NCI-H2196 (cell line): ENCODE results near the gene ZHX3.
A peak's percentile ranks its signal among the peaks of the same experiment; 100 is the strongest.

ENCODE experiments used
- DNase-seq: peaks from one replicate; lab custom pipeline; 2025; ENCODE audit not compliant: unreplicated experiment; lab: John Stamatoyannopoulos, UW

Gene ZHX3

GRCh38 chr20:41317546-41318270, at the start of gene ZHX3:
Gene ZHX3, minus strand, starts transcription at chr20:41317731. Its CDS starts 112,815 bp downstream, at chr20:41204916.
- DNase-seq, result peak; percentile 98

DNA sequence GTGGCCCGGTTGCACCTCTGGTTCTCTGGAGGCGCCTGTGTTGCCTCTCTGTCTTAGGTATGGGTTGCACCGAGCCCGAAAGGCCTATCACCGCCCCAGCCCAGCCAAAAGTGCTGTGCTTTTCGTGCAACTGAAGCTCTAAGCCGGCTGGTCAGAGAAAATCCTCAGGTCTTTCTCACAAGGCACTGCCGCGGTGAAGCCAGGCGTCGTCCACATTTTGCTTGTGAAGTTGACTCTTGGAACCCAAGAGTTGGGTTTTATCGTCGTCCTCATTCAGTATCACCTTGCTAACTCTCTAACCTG, 49.8 kb upstream of the ZHX3 start:
- no peak for DNase-seq

GRCh38 chr20:41366546-41367392, 49.2 kb upstream of the ZHX3 start, which contains the start of gene EMILIN3:
Gene EMILIN3, minus strand, starts transcription at chr20:41366818. Its CDS starts 184 bp downstream, at chr20:41366634.
- peak; percentile 7 for DNase-seq

DNA sequence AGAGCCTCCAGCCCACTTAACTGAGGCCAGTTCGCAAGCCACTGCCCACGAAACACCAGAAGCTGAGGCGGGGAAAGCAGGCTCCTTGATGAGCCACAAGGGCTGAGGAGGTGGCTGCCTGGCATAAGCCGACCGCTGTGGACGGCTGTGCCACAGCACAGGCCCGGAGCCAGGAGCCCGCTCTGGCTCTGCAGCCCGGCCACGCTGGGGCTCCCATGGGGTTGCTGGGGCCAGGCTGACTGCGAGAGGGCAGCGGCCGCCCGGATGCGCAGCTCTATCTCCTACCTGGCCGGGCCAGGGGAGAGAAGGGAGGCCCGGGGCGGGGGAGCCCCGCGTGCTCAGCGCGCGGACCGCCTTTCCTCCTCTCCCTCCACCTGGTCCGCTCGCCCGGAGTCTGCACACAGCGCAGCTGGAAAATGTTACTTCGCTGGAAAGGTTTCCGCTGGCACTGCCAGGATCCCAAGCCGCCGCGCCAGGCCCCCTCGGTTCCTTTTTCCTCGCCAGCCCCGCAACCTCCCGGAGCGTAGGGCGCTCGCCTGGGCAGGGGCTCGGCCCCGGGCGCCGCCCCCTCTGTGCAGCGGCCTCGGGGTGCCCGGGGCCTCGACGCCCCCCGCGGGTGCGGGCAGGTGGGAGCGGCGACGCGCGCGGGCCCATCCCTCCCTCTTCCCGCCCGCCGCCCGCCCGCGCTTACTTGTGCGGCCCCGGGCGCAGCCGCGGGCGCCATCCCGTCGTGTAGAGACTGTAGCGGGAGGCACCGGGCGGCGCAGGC, 48.4 kb upstream of the ZHX3 start:
- no peak for DNase-seq

DNA sequence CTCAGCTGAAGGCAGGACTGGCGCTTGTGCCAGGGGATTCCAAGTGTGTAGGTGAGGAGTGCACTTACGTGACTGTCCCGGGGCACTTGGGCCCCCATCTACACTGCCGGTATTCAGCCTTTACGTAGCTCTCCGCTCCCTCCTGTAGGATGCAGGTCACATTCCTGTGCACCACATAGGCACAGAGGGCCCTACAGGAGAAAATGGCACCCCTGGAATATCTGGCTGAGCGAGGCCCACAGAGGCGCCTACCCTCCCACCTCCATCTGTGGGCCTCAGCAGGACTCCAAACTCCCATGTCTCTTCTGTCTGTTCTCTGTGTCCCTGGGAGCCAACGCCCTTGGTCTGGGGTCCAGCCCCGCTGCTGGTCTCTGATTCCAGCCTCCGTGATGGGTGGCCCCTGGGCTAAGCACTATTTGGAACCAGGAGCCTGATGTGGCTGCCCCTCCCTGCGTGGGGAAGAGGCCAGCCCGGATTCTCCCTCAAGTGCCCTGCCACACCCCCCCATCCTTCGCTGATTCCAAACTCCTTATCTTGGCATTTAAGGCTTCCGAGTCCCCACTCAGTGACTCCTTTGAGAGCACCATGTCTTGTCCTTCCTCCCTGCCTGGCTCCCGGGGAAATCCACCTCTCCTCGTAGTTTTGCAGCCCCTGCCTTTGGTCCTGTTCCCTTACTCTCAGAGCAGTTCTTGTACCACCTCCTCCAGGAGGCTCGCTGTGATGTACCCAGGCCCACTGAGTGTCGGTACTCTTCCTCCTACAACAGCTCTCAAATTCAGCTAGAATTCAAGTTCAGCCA, 47.6 kb upstream of the ZHX3 start:
- DNase-seq, result no peak

GRCh38 chr20:41364236-41364855, 46.8 kb upstream of the ZHX3 start:
- DNase-seq, result no peak

GRCh38 chr20:41363601-41364000, 46.1 kb upstream of the ZHX3 start:
- DNase-seq, result no peak

GRCh38 chr20:41362748-41363140, 45.2 kb upstream of the ZHX3 start:
- DNase-seq, result no peak

- peak; percentile 9 for DNase-seq
These were observed 44.5 kb upstream of the ZHX3 start for GRCh38 chr20:41361757-41362747.

DNA sequence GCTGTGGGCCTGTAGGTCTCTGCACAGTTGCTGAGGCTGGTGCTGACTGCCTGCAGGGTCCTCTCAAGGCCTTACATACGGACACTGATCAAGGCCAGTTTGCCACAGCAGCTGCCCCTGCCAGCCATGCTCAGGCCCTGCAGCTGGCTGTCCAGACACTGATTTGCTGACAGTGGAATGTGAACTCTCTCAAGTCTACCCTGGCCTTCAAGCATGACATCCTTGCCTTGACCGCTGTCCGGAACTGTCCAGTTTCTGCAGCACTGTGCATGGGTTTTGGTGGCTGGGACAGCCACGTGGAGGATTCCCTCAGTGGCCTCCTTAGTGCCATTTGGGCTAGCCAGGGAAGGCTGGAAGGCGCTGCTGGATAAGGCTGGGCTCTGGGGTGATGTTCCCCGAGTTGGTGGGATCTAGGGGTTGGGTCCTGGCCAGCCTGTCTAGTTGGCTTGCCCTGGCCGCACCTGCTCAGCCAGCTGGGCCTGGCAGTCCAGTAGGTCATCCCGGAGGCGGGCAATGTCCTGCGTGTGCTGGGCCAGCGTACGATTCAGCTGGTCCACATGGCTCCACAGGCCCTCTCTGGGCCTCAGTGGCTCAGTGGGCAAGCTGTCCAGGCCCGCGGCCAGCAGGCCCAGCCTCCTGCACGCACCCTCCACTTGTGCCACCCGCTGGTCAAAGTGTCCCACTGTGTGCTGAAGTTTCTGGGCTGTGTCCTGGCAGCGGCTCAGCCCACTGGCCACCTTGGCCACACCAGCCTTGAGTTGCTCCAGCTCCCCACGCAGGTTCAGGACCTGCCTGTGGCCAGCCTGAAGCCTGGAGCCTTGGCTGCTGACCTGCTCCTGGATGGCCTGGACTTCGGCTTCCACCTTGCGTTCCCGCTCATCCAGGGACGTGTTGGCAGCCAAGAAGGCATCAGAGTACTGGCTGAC, 43.6 kb upstream of the ZHX3 start:
- no peak for DNase-seq

GRCh38 chr20:41359541-41360011, 42.0 kb upstream of the ZHX3 start:
- DNase-seq, result no peak

- DNase-seq, result no peak
These were observed 41.2 kb upstream of the ZHX3 start for GRCh38 chr20:41358717-41359116.

DNA sequence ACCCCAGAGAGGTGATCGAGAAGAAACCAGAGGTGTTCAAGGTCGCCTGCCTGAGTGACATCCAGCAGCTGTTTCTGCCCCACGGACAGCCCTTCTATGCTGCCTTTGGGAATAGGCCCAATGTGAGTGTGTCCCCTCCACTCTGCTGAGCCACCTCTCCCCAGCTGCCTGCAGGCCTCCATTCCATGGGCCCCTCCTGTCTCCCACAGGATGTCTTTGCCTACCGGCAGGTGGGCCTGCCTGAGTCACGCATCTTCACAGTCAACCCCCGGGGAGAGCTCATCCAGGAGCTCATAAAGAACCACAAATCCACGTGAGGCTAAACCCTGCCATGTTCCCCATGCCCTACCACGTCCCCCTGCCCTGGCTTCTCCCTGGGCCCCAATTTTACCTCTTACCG, 40.7 kb upstream of the ZHX3 start:
- DNase-seq, result no peak

- DNase-seq, result no peak
These were observed 40.1 kb upstream of the ZHX3 start for GRCh38 chr20:41357424-41358163.

DNA sequence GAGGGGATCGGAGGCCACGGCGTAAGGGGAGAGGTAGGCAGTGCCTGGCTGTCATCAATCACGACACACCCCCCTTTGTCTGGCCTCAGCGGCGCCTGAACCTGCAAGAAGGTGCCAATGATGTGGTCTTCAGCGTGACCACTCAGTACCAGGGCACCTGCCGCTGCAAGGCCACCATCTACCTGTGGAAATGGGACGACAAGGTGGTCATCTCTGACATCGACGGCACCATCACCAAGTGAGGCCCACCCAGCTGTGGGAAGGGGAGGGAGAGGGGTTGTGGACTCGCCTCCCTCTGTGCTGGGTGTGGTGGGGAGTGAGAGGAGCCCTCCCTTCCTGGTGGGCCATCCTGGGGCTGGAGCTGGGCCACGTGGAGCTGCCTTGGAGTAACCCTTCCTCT, 39.4 kb upstream of the ZHX3 start:
- no peak for DNase-seq

DNA sequence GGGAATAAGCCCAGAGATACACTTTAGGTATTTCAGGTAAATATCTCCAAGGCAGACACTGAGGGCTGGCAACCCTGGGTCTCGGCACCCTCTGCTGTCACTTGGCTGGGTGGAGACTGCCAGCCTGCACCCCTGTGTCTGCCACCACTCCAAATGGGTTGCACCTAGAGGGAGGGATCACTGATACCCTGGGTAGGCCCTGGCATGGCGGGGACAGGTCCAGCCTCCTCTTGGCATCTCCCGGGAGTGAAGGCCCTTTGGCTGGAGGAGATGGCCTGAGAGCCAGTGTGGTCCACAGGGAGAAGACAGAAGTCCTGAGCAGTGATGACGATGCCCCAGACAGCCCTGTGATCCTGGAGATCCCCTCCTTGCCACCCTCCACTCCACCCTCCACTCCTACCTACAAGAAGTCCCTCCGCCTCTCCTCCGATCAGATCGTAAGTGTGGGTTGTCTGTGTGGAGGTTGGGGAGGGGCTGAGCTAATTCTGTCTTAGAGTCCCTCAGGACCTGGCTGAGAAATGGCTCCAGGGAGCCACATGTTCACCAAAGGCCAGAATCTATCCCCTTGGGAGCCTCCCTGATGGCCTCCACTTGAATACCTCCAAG, 38.2 kb upstream of the ZHX3 start:
- DNase-seq, result no peak

GRCh38 chr20:41355192-41355591, 37.7 kb upstream of the ZHX3 start:
- DNase-seq, result no peak
